Forelimb muscle (tissue), 1 donor: ENCODE results near the gene MZT1. TPM values are rescaled to one million over a fixed set of nuclear protein-coding genes. Genes with fewer than 3 reads are reported as not detected.

ENCODE experiments used
- DNase-seq: peaks from one replicate; pipeline ENCODE4 v3.0.0-alpha.2; 2013; ENCODE audit warnings: low read depth
- polyA plus RNA-seq: library from polyadenylated mRNA; unstranded; fragments of 120-200 nt; gene quantifications from one replicate; pipeline ENCODE4 v1.2.1, GENCODE V29; 2013; ENCODE audit not compliant: insufficient read length

MZT1 gene
- polyA plus RNA-seq, 1 donor, result 26.1 TPM

GRCh38 chr13:72680353-72680752 is 47.1 kb downstream of the MZT1 start:
- DNase-seq, result no peak

- DNase-seq, result no peak
These were observed 49.1 kb downstream of the MZT1 start for GRCh38 chr13:72678312-72678711.

GRCh38 chr13:72677431-72677830 is 50.0 kb downstream of the MZT1 start:
- DNase-seq, result no peak

- no peak for DNase-seq
These were observed 61.0 kb downstream of the MZT1 start for GRCh38 chr13:72666391-72666790.

- DNase-seq, result no peak
These were observed 64.9 kb downstream of the MZT1 start for GRCh38 chr13:72662548-72662947.

Other genes starting within 250 kb of the MZT1 start
- 2.9 TPM for gene BORA, start 294 bp upstream of the MZT1 start, polyA plus RNA-seq
- gene DIS3, start 54.3 kb upstream of the MZT1 start, polyA plus RNA-seq, result 15.3 TPM
- 24.2 TPM for gene PIBF1, start 54.5 kb upstream of the MZT1 start, polyA plus RNA-seq